Esophagus squamous epithelium (tissue), 5 donors: ENCODE results near the gene P2RY6. TPM values are rescaled to one million over a fixed set of nuclear protein-coding genes. Genes with fewer than 3 reads are reported as not detected.
A peak's percentile ranks its signal among the peaks of the same experiment; 100 is the strongest.

Source experiments
- DNase-seq: peaks from one replicate; lab custom pipeline; 2025; lab: John Stamatoyannopoulos, UW
- H3K27ac ChIP-seq, 4 donors: fragments of 200-600 bp; sonication (generic); one replicate each; pipeline ENCODE4 v1.5.1; 2016 to 2019; ENCODE audit warnings: mild to moderate bottlenecking in 1 of 4
- H3K27me3 ChIP-seq, 4 donors: fragments of 200-600 bp; sonication (generic); 1 replicate in 3 of 4; 2 replicates in 1 of 4; pipeline versions ENCODE4 v1.5.1 to v1.6.0; 2017 to 2021; ENCODE audit warnings: antibody characterized with exemption in 1 of 4
- H3K36me3 ChIP-seq, 3 donors: fragments of 200-600 bp; sonication (generic); one replicate each; pipeline ENCODE4 v1.5.1; 2016 to 2019
- H3K4me1 ChIP-seq, 3 donors: fragments of 200-600 bp; sonication (generic); one replicate each; pipeline ENCODE4 v1.5.1; 2017 to 2019
- H3K4me3 ChIP-seq, 4 donors: fragments of 200-600 bp; sonication (generic); 1 replicate in 3 of 4; 2 replicates in 1 of 4; pipeline ENCODE4 v1.5.1; 2016 to 2019; ENCODE audit warnings: mild to moderate bottlenecking in 2 of 4, moderate library complexity in 1 of 4
- H3K9me3 ChIP-seq, 3 donors: fragments of 200-600 bp; sonication (generic); one replicate each; pipeline ENCODE4 v1.5.1; 2016 to 2019
- POLR2A ChIP-seq, 4 donors: fragments of 450-650 bp; IDR thresholded peaks; one replicate each; pipeline ENCODE4 v1.6.1; 2017; ENCODE audit warnings: antibody characterized with exemption in 4 of 4, mild to moderate bottlenecking in 4 of 4, moderate library complexity in 3 of 4
- WGBS, 2 donors: methylation state at CpG; one replicate each; pipeline ENCODE4 v1.1.5; 2018; 5-methylcytosine and 5-hydroxymethylcytosine counted together
- intact Hi-C: fragments of 100-400 bp; cut with DNase I; formaldehyde crosslinking; loops from one replicate; pipeline ENCODE4 v1.15.0; 2022
- total RNA-seq, 4 donors: library from RNA; depleted of rRNA; stranded (reverse); fragments of >200 nt; gene quantifications; one replicate each; pipeline ENCODE4 v1.1.0, GENCODE V29; 2016
- TF ChIP-seq, protein P1 (sequence below), 6 experiments: fragments of 450-650 bp in 4 of 6; fragments of 200-600 bp in 2 of 6; sonication (generic) in 2 of 6; IDR thresholded peaks; one replicate each; pipeline ENCODE4 v1.5.1; 2016 to 2019; ENCODE audit warnings: antibody characterized with exemption in 6 of 6, mild to moderate bottlenecking in 4 of 6, moderate library complexity in 4 of 6
- donor health status: DM: yes; HTN: yes; CAD: no.

Gene P2RY6
- total RNA-seq, 4 donors from 2014 or later, result 0.26 to 3.6 (median 1.3) TPM

DNA sequence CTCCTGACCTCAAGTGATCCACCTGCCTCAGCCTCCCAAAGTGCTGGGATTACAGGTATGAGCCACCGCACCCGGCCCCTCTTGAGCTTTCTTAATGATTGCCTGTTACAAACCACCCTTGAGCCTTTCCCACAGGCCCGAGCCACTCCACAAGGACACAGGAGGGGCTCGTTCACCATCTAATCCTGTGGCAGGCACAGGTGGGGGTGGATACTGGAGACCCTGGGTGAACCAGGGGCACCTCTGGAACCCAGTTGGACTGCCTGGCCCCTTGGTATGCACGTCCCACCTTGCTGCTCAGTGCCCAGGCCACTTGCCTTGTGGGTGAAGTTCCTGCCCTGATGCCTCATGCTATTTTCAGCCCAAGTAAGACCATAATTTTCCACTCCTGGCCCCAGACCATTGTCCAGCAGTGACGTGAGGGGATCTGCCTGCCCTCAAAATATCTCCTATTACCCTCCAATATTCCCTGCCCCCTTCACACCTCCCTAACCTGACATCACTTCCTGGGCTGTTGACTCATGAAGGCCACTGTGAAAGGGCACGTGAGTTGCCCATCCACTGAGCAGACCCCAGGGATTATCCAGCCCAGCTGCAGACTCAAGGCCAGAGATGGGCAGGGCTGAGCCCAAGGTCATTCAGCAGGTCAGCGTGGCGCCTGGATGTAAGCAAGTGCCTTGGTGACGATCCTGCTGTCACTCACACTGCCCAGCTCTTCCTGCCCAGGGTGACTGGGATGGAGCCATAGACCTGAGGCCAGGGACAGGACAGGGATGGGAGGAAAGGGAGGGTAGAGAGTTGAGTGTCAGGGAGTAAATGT lies 34.5 kb upstream of the P2RY6 start:
- TF ChIP-seq, protein P1, sequence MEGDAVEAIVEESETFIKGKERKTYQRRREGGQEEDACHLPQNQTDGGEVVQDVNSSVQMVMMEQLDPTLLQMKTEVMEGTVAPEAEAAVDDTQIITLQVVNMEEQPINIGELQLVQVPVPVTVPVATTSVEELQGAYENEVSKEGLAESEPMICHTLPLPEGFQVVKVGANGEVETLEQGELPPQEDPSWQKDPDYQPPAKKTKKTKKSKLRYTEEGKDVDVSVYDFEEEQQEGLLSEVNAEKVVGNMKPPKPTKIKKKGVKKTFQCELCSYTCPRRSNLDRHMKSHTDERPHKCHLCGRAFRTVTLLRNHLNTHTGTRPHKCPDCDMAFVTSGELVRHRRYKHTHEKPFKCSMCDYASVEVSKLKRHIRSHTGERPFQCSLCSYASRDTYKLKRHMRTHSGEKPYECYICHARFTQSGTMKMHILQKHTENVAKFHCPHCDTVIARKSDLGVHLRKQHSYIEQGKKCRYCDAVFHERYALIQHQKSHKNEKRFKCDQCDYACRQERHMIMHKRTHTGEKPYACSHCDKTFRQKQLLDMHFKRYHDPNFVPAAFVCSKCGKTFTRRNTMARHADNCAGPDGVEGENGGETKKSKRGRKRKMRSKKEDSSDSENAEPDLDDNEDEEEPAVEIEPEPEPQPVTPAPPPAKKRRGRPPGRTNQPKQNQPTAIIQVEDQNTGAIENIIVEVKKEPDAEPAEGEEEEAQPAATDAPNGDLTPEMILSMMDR (IDR thresholded peaks at IDR 0.05), result no peak
- TF ChIP-seq POLR2A (IDR thresholded peaks at IDR 0.05), result no peak
- Histone ChIP-seq H3K36me3 (peaks cover 0 to 82% (median 0%) of the 10 kb centered on the region in 3 donors), H3K27me3 (no peaks in the 10 kb centered on the region), H3K4me3 (no peak overlapping the region), H3K9me3 (no peaks in the 10 kb centered on the region), H3K27ac (no peak overlapping the region), H3K4me1 (peaks cover 15 to 58% (median 28%) of the 10 kb centered on the region in 3 donors)
- DNase-seq, result no peak
- WGBS, 2 donors, result 72 to 74% methylated on average over 2 to 4 of the region's 10 CpGs
- intact Hi-C loops, result loop anchor here (5.0 kb wide), 1 partner anchor 55 kb away; no protein-coding TSS in a partner anchor

DNA sequence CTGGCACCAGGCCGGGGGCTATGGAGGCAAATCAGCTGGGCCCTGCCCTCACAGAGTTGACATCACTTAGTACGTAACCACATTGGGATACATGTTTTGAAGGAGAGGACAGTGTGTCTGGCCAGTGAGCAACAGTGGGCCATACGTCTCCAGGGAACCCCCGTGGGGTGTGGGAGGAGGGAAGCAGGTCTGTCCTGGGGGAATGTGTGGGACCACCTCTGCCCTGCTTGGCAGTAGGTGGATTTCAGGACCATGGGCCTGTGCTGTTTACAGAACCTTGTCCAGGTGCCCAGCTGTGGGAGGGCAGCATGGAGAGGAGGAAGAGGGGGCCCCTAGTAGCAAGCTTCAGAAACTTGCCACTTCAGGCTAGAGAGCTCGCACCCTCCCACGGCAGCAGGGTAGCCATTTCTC lies 33.0 kb upstream of the P2RY6 start:
- Histone ChIP-seq H3K27me3 (no peaks in the 10 kb centered on the region), H3K9me3 (no peaks in the 10 kb centered on the region), H3K4me1 (peaks cover 15 to 62% (median 31%) of the 10 kb centered on the region in 3 donors), H3K27ac (no peak overlapping the region), H3K36me3 (peaks cover 0 to 80% (median 0%) of the 10 kb centered on the region in 3 donors), H3K4me3 (no peak overlapping the region)
- no peak for TF ChIP-seq POLR2A (IDR thresholded peaks at IDR 0.05)
- TF ChIP-seq, protein P1 (IDR thresholded peaks at IDR 0.05), result no peak
- intact Hi-C loops, result loop anchor here (5.0 kb wide), 1 partner anchor 57 kb away; no protein-coding TSS in a partner anchor
- WGBS, 2 donors, result 89 to 93% methylated on average over 3 to 4 of the region's 6 CpGs
- no peak for DNase-seq

DNA sequence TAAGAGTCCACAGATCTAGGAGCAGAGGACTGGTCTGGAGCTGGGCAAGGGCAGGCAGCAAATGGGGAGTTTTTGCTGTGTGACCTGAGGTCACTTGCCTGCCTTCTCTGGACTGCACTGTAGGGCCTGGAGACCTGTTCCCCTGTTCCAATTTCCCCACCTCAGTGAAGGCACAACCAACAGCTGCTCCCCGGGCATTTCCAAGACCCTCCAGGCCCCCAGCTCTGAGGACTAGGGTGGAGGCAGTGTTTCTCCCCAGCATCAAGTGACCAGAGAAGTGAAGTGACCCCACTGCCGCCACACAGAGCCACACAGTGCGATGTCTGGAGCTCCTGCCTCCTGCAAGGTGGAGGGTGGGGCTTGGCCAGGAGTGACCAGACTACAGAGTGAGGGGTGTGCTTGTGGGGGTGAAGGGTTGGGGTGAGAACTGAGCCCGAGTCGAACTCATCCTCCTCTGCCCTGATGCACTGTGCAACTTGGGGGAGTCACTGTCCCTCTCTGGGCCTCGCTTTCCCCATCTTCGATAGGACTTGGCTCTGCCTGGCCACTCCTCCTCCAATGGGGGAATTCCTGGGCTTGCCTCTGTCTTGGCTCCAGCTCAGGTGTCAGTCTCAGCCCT lies 32.5 kb upstream of the P2RY6 start:
- no peaks in the 10 kb centered on the region for H3K9me3 ChIP-seq
- intact Hi-C loops, result loop anchor here (5.0 kb wide), 1 partner anchor 57 kb away; no protein-coding TSS in a partner anchor
- 68% methylated on average over 3 of the region's 7 CpGs; no CpG with 5 or more reads in 1 of the 2 donors for WGBS, 2 donors
- TF ChIP-seq, protein P1 (IDR thresholded peaks at IDR 0.05), result no peak
- no peak for TF ChIP-seq POLR2A (IDR thresholded peaks at IDR 0.05)
- H3K36me3 ChIP-seq, result peaks cover 0 to 75% (median 0%) of the 10 kb centered on the region in 3 donors
- no peaks in the 10 kb centered on the region for H3K27me3 ChIP-seq
- H3K4me1 ChIP-seq, result peaks cover 15 to 62% (median 31%) of the 10 kb centered on the region in 3 donors
- peak overlapping the region in 1 of 4 donors; percentile 11 for H3K27ac ChIP-seq
- H3K4me3 ChIP-seq, result no peak overlapping the region
- DNase-seq, result no peak

DNA sequence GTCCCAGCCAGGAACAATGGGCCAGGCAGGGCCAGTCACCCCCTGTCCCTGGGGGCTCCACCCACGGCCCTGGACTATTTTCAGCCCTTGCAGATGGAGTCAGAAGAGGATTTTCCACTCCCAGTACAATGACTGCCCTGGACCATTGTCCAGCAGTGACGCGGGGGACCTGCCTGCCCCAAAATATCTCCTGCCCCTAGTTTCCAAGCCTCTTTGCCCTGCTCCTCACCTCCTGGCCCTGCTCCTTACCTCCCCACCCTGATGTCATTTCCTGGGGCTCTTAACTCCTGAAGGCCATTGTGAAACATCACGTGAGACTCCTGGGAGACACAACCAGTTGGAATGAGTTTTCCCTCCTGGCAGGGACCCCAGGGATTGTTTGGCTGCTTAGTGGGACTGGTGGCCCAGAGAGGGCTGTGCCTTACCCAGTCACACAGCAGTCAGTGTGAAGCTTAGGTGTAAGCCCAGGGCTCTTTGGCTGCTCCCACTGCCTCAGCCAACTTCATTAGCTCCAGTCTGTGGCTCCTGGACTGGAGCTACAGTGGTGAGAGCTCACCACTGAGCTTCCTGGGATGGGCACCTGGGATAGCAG lies 31.9 kb upstream of the P2RY6 start:
- Histone ChIP-seq H3K4me3 (no peak overlapping the region), H3K36me3 (peaks cover 0 to 68% (median 0%) of the 10 kb centered on the region in 3 donors), H3K4me1 (peaks cover 15 to 62% (median 31%) of the 10 kb centered on the region in 3 donors), H3K27me3 (no peaks in the 10 kb centered on the region), H3K27ac (peak overlapping the region in 2 of 4 donors; percentile 11 to 13), H3K9me3 (no peaks in the 10 kb centered on the region)
- TF ChIP-seq, protein P1 (IDR thresholded peaks at IDR 0.05), result no peak
- TF ChIP-seq POLR2A (IDR thresholded peaks at IDR 0.05), result no peak
- intact Hi-C loops, result no loop called here
- no peak for DNase-seq
- 0 to 32% methylated on average over 1 to 4 of the region's 4 CpGs for WGBS, 2 donors
